ENCODE data around the gene HSPA12B.

HSPA12B gene

DNA sequence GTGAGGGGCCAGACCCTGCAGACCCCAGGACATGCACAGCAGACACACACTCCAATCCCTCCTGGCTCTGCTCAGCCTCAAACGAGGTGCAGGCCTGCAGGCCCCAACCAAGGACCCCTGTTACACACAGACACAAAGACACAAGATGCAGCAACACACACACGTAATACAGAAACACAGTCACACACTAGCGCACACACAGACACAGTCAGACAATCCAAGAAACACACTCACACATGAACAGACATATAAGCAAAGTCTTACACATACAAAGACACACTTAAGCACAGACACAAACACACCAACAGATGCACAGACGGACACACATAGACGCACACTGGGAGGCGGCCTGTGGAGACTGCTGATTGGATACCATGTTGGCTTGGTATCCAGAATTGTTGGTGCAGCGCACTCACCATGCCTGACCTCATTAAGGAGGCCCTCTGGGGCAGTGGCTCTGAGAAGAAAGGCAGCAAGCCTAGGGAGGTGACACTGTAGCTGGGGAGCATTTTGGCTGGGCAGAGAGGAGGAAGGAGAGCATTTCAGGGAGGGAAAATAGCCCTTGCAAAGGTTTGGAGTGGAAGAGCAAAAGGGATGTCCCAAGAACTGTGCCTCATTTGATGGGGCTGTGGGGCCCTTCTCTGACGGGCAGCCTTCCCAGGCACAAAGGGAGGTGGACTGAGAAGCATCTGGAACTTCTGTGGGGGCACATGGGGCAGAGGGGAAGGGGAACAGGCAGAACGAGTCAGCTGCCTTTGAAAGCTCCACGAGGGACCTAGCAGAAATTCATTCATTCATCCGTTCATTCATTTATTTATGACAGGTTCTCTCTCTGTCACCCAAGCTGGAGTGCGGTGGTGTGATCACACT is 1.4 kb upstream of the HSPA12B start:
- DNase-seq = no peak

GRCh38 chr20:3731944-3732326 is 550 bp upstream of the HSPA12B start:
- no peak for DNase-seq

- no peak for DNase-seq
These were observed 872 bp downstream of the HSPA12B start for GRCh38 chr20:3733119-3733995.

DNA sequence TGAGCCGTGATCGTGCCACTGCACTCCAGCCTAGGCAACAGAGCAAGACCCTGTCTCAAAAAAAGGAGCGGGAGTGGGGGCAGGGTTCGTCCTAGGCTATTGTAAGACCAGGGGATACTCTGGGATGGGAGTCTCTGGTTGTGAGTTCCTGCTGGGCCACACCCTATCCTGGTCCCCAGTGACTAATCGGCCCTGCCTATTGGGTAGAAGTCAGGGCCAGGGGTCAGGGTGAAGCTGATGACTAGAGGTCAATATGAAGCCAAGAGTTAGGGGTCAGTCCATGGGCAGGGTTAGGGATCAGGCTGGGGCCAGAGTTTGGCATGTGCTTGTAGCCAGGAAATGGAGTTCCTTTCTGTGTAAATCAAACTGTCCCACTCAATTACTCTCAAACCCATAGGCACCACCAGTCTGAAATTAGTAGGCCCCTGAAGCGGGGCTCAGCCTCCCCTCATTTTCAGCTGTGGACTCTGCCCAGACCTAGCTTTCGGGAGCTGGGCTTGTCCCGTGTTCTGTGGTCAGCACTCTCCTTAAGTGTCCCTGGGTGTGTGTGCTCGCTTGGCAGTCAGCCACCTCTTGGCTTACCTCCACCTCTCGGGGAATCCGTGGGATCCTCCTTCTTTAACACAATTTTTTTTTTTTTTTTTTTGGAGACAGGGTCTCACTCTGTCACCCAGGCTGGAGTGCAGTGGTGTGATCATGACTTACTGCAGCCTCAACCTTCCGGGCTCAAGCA is 1.8 kb downstream of the HSPA12B start:
- DNase-seq = no peak

DNA sequence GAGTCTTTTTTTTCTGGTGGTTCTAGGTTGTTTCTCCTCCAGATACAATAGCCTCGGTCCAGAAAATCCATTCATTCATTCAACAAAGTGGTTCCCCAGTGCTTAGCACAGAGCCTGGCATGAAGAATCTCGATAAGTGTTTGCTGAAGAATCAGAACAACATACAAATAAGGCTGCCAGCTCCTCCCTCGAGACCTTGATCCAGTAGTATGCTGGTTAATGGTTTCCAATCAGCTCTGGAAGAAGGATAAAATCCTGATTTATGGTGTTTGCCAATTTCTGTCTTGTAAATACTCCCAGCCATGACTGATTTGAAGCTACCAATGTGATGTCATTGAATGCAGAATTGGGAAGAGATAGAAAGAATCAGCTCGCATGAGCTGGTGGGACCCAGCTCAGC is 3.3 kb downstream of the HSPA12B start:
- DNase-seq = no peak

DNA sequence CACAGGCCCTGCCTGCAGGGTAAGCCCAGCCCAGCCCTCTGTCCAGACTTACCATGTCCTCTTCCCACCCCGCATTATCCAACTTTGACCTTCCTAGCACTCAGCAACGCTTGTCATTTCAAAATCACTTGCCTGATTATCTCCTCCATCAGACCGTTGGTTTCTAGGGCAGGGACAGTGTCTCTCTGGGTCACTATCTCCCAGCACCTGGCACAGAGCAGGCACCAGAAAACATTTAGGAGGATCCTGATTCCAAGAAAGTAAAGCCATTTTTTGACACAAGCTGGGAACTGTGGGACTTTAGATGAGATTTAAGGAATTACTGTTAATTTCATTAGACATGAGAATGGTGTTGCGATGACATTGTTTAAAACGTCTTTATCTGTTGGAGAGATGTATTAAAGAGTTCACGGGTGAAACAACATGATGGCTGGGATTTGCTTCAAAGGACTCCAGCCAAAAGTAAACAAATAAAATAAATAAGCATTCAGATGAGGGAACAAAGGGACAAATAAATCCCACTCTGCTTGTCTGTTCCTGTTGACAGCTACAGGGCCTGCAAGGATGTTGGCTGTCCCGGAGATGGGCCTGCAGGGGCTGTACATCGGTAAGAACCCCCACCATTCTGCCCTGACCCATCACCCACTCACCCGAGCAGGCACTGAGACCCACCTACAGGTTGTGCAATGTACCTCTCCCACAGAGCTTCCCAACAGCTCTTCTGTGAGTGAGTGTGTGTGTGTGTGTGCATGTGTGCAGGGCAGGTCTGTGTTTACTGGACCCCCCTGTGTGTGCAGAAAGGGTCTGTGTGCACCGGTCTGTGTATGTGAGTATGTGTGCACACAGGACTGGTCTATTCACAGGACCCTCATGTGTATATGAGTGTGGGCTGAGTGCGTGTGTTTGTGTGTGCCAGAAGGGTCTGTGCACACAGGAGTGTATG is 5.9 kb downstream of the HSPA12B start:
- DNase-seq = no peak

DNA sequence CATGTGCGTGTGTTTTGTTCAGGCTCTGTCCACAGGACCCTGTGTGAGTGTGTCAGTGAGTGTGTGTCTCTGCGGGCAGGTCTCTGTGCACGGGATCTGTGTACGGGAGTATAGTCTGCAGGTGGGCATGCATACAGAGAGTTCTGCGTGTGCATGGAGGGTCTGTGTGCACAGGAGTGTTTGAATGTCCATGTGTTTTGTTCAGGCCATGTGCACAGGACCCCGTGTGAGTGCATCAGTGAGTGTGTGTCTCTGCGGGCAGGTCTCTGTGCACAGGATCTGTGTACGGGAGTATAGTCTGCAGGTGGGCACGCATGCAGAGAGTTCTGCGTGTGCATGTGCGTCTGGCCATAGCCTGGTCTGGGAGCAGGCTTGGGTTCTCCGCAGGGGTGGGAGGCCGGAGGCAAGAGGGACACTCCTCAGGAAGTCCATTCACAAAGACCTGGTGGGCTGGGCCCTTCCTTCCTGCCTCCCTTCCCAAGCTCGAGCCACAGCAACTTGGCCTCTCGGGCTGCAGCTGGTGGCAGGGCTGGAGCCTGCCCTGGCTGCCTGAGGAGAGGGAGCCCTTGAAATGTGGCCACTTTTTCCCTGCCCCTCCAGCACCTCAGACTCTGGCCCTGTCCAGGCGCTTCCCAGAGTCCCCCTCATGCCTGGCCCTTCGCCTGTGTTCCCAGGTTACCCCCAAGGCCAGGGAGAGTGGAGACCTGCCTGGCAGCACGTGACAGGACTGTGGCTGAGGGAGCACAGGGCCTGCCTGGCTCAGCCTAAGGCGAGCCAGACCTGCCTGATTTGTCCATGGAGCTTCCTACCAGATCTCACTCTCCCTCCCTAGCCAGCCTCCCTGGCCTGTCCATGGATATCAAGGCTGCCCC is 6.8 kb downstream of the HSPA12B start:
- no peak for DNase-seq

- no peak for DNase-seq
These were observed 7.5 kb downstream of the HSPA12B start for GRCh38 chr20:3739926-3740451.

DNA sequence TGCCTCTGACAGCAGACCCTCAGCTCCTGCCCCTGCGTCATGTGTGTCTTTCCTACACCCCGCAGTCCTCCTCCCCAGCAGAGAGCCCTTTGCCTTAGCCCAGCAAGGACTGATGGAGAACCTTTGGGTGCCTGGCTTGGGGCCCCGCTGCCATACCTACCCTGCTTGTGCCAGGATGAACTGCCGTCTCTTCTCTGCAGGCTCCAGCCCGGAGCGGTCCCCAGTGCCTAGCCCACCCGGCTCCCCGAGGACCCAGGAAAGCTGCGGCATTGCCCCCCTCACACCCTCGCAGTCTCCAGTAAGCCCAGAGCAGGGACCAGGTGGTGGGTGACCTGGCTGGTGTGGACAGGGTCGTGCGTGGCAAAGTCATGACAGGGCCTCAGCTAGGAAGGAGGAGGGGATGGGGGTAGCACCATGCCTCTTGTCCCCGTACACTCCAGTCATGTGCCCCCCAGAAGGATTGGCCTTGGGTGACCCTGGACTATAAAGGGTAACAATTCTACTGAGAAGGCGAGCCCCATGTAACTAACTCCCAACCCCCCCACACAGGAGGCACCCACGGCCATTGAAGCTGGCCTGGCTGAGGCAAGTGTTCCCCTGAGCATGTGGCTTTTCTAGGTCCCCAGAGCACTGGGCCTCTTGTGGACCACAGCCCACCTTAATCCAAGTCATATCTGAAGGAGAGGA is 8.3 kb downstream of the HSPA12B start:
- no peak for DNase-seq

DNA sequence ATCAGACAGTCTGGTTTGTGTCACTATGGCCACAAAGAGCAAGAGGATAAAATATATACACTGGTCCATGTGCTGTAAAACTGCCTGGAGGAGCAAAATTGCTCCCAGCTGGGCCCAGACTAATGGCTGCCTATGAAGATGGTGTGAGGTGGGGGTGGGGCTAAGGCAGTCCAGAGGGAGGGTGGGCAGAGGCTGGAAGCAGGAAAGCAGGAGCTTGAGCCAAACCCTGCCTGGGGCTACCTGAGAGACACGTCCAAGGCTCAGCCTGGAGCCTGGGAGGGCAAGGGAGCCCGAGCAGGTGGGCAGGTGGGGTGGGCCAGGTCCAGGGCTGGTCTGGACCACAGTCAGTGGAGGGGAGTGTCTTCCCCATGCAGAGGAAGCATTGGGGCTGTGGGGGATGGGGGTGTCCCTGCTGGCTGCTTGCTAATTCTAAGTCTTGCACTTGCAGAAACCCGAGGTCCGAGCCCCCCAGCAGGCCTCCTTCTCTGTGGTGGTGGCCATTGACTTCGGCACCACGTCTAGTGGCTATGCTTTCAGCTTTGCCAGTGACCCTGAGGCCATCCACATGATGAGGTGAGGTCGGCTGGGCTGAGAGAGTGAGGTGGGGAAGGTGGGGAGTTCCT is 9.5 kb downstream of the HSPA12B start:
- no peak for DNase-seq

DNA sequence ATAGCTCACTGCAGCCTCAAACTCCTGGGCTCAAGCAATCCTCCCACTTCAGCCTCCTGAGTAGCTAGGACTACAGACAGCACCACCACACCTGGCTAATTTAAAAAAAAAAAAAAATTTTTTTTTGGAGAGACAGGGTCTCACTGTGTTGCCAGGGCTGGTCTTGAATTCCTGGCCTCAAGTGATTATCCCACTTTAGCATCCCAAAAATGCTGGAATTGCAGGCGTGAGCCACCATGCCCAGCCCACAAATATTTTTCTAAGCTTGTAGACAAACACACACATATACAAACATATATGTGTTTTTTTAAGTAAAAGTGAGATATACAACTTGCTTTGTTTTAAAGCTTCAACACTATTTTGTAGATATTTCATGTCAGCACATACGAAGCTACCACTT is 10.8 kb downstream of the HSPA12B start:
- no peak for DNase-seq

- DNase-seq = no peak
These were observed 11.6 kb downstream of the HSPA12B start for GRCh38 chr20:3744037-3744436.

GRCh38 chr20:3744806-3745685 is 12.6 kb downstream of the HSPA12B start:
- peak; percentile 84 for DNase-seq

- DNase-seq = no peak
These were observed 13.2 kb downstream of the HSPA12B start for GRCh38 chr20:3745686-3746173.

GRCh38 chr20:3747471-3747870 is 15.0 kb downstream of the HSPA12B start:
- no peak for DNase-seq

GRCh38 chr20:3748073-3748472 is 15.6 kb downstream of the HSPA12B start:
- no peak for DNase-seq

GRCh38 chr20:3749087-3749688 is 16.7 kb downstream of the HSPA12B start:
- no peak for DNase-seq
